ENCODE data around the gene TSPAN14.

TSPAN14 gene

DNA sequence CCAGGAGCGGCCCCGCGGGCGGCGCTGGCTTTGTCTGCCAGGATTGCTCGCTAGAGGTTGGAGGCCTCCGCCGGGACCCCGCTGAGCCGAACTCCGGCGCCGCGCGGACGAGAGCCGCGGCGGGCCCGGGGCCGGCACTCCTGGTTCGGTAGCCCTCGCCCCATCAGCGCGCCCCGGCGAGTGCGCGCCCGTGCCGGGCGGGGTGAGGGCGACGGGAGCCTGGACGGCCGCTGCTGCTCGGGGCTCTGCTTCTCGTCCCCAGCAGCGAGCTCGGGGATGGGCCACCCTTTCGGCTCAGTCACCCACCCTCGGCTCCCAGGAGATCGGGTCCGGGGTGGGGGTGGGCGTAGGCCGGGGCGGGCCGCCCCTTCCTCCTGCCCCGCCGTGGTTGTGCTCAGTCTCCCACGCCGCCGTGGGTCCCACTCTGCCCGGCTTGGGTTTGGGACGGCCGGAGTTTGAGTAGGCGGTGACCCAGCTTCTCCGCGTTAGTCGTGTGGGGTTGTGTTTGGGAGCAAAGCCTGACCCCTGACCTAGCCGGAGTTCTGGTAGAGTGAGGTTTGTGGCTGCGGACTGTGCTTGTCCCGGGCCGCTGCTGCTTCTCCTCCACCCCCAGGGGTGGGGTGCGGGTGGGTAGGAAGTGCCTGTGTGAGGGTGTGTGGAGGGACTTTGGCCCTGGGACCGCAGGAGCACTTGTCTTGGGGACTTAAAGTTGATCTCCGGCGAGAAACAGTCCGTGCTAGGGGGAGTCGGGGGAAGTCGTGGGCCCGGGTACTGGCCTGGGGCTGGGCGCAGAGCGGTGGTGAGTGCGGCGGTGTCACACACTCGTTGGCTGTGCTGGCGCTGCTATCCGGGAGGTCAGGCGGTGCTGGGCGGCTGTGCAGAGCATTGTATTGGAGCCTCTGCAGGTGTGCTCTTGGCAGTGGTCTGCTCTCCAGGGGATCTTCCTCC is 677 bp downstream of the TSPAN14 start:
- no peak for TF ChIP-seq GATA1 (IDR thresholded peaks at IDR 0.05; ENCODE audit: low read depth, low read length)
- TF ChIP-seq POLR2A (IDR thresholded peaks at IDR 0.05; ENCODE audit: low read length): no peak
- DNase-seq: peak; percentile 69 to 82

DNA sequence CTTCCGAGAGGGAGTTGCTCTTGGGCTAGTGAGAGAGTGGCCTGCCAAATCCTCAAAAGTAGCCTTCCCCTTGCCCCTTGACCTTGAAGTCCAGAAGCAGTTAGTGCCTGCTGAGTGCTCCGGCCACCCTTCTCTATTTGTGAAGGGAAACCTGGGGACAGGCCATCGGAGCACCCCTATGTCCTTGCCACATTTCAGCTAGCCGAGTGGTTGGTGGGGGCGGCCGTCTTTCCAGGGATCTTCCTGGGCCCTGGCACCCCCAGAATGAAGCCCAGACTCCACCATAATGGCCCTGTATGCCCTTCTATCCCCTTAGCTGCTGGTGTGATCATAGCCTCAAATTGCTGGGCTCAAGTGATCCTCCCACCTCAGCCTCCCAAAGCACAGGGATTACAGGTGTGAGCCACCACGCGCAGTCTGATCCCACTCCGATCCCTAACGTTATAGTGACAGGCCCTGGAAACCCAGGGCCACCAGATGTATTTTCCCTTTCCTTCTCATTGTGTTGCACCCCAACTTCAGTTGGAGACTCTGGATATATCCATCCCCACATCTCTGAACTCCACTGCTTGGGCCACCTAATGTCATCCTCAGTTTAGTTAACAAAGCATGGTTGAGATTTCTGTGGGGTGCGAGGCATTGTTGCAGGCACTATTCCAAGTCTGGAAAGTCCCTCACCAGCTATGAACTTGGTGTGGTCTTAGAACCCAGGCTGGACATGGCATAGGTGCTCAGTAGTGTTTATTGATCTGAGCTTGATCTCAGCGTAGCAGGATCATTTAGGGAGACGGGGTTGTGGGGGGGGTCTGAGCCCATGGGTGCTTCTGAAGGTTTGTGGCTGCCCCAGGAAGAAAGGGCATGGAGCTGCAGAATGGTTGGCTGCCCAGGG is 1.6 kb downstream of the TSPAN14 start:
- no peak for DNase-seq
- TF ChIP-seq POLR2A (IDR thresholded peaks at IDR 0.05; ENCODE audit: low read length) (no peak), GATA1 (IDR thresholded peaks at IDR 0.05; ENCODE audit: low read depth, low read length) (no peak)

DNA sequence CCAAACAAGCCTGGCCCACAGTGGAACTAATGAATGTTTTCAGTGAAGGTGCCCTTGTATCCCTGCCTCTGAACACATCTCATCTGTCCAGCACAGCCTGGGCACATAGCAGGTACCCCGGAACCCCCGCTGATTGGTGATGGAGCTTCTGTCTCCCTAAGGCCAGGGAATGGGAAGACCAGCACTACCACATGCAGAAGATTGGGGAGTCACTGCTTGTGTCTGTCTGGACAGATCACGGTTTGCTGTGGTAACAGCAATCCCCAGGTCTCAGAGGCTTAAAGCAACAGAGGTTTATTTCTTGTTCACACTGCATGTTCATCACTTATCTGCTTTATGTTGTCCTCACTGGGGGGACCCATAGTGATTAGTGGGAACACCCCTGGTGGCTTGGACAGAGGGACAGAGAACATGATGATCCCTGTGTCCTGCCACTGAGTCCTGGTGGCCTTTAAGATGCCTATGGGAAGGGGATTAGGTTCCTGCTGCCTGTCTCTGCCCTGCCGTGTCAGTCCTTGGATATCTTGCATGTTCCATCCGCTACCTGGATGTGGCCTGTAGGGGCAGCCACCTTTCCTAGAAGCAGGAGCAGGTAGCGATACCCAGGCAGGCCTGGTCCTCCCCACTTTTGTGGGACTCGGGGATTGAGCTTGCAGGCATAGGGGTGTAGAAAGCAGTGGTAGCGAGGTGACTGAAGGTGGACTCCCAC is 3.6 kb downstream of the TSPAN14 start:
- DNase-seq: no peak
- TF ChIP-seq GATA1 (IDR thresholded peaks at IDR 0.05; ENCODE audit: low read depth, low read length) (no peak), POLR2A (IDR thresholded peaks at IDR 0.05; ENCODE audit: low read length) (no peak)

DNA sequence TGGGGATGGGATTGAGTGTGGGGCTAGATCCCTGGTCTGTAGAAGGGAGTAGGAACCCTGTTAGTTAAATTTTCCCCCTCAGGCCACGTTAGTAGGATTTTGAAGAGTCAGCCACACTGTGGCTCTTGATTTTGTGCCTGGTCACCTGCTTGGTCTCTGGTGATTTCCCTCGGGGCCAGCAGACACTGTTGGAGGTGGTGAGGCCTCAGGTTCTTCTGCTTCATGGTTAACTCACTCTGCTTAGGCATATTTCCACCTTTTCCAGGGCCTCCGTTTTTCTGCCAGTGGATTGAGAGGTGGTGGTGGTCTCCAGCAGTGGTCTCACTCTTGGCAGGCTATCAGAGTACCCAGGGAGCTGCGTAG is 4.1 kb downstream of the TSPAN14 start:
- no peak for DNase-seq
- no peak for TF ChIP-seq GATA1 (IDR thresholded peaks at IDR 0.05; ENCODE audit: low read depth, low read length)
- TF ChIP-seq POLR2A (IDR thresholded peaks at IDR 0.05; ENCODE audit: low read length): no peak

DNA sequence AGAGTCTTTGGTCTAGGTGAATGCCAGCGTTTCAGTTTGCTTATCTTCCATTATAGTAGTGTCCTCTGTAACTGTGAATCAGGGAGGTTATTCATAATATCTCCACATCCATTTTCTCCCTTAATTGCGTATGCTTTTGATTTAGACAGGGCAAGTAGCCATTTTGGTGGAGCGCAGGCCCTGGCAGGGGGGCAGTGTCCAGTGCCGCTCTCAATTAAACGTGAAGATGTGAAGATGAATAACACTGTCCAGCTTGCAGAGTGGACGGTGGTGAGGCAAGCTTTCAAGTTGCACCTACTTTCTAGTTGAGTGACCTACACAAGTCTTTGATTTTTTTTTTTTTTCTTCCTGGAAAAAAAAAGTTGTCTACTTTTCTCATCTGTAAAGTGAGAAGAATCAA is 4.5 kb downstream of the TSPAN14 start:
- TF ChIP-seq GATA1 (IDR thresholded peaks at IDR 0.05; ENCODE audit: low read depth, low read length) (no peak), POLR2A (IDR thresholded peaks at IDR 0.05; ENCODE audit: low read length) (no peak)
- DNase-seq: no peak

DNA sequence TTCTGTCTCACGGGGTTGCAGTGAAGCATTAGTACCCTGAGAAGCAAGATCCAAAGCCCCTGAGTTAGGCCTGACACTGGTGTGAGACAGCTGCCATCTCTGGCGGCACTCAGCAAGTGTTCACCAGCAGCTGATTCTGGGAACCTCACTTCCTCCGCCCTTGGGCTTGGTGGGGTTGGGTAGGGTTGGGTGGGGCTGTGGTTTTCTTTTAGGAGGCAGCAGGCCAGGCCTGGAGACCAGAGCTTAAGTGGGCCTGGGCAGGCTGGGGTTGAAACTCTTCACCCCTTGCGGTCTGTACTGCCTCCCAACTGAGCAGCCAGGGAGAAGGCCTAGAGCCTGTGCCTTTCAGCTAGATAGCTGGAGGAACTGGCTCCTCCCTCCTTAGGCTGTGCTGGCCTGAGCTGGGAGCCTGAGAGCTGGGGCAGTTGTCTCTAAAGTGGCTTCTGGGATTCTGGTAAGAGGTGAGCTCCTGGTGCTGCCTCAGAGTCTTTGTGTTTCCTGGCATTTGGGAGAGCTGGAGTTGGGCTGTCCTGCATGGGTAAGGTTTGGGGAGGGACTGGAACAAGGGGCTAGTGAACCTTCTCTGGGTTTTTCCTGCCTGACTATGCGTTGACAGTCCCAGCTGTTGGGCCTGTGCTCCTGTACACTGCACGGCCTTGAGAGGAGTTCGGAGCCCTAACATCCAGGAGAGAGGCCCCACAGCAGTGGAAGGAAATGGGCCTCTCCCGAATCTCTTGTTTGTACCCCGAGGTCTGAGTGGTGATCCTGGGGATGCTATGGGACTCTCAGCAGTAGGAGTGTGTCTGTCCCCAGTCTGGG is 5.1 kb downstream of the TSPAN14 start:
- peak; percentile 86 to 88 for DNase-seq
- TF ChIP-seq GATA1 (IDR thresholded peaks at IDR 0.05; ENCODE audit: low read depth, low read length): no peak
- TF ChIP-seq POLR2A (IDR thresholded peaks at IDR 0.05; ENCODE audit: low read length): peak; percentile 61

DNA sequence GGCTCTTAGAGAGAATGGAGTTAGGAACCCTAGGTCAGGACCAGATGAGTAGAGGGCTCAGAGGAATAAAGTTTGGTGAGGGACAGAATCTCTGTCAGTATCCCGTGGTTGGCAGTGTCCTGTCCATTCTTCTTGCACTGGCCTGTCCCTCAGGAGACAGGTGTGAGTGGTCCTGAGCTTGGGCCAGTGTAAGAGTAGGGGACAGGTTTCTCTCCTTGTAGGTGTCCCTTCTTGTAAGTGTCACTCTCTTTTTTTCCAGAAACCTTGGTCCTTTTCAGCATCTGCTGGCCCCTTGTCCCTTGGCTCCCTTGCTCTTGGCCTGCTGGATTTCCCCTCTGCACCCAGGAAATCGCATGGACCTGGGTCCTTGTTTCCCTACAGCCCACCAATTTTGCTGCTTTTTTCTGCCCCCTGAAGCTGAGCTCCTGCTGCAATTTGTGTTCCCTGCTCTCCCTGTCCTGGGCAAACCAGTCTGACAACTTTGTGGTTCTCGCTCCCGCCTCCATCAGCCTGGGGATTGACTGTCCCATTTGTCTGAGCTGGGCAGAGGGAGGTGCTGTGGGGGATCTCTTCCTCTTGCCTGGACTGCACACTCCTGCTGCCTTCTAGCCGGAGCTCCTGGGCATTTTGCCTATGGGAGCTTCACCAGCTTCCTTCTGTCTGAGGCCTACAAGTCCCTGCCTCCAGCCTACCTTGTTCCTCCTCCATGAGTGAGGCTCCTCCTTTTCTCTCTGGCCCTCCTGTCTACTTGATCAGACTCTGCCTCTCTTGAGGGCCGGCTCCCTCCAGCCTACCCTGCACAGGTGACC is 6.5 kb downstream of the TSPAN14 start:
- TF ChIP-seq GATA1 (IDR thresholded peaks at IDR 0.05; ENCODE audit: low read depth, low read length) (no peak), POLR2A (IDR thresholded peaks at IDR 0.05; ENCODE audit: low read length) (no peak)
- no peak for DNase-seq

DNA sequence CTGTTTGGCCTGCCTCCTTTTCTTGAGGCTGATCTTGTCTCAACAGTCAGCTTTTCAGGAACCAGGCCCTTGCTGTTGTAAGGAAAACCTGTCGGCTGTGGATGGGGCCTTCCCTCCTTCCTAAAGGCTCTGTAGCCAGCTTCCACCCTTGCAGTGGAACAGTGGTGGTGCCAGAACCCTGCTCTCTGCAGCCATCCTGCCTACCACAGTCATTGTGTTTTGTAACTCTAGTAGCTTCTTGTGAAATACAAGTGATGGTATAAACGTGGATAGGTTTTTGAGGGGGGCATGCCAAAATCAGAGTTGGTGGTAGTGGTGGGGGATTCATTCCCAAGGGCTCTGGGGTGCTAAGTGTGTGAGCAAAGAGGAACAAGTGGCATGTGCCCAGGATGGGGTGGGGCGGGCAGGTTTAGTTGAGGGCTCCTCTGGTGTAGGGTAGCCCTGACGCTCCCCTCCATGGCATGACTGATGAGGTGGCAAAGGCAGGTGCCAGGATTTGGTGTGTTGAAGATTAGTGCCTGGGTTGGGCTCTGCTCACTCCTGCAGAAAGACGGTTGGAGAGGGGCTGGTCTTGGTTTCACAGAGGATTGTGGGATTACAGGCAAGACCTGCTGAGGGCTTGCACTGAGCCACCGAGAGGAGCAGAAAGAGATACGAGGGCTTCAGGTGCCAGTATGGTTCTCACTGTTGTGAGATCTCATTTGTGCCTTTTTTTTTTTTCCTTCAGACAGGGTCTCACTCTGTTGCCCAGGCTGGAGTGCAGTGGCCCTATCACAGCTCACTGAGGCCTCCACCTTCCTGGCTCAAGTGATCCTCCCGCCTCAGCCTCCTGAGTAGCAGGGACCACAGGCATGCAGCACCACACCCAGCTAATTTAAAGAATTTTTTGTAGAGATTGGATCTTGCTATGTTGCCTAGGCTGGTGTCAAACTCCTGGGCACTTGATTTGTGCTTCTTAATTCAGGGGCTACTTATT is 7.4 kb downstream of the TSPAN14 start:
- DNase-seq: no peak
- TF ChIP-seq GATA1 (IDR thresholded peaks at IDR 0.05; ENCODE audit: low read depth, low read length) (no peak), POLR2A (IDR thresholded peaks at IDR 0.05; ENCODE audit: low read length) (no peak)

DNA sequence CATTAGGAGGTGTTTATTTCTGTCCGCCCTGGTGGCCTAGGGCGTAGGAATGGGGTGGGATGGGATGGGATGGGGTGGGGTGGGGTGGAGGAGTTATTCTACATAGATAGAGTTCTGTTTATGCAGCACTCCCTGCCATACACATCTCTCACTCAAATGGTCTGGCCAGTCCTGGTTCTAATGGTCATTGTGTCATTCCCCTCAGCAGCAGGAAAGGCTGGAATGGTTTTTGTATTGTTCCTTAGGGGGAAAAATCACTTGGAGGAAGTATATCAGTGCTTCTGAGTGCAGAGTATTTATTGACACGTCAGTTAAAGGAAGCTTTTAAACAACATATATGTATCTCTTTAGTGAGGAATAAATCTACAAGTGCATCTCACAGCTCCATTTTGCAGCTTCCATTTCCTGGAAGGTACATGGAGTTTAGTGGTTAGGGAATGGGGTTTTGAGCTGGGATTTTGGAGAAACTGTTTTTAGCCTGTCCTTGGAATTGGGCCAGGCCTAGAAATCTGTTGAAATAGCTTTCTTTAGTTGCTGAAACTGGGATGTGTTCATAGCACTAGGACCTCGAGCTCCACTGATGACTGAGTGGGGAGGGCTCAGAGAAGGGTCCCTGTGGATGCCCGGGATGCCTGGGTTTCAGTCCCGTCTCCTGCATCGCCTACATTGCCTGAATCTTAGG is 8.3 kb downstream of the TSPAN14 start:
- DNase-seq: no peak

DNA sequence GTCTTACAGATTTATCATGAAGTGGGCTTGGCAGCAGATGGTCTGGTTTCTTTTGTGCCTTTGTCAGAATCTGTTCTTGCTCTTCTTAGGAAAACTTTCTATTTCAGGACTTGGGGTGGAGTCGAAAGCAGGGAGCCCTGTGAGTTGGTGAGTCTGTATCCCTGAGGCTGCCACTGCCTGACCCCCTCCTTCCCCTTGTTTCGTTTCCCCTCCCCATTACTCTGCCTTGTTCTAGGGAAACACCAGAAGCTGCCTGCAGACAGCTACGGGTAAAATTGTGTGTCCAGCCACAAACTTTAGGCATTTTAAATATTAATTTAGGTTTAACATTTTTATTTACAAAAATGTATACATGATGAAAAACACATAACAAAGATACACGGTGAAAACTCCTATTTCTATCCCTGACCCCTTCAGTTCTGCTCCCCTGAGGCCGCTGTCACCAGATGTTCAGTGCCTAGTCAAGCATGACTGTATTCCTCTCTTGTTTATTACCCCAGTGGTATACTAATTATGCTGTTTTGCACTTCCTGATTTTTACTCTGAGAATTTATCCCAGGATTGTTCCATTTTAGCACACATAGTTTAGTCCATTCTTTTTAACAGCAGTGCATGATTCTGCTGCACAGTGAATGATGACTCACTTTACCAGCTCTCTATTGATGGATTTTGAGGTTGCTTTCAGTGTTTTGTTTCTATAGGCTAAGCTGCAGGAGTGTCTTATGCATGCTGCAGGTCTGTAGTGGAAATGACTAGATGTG is 9.1 kb downstream of the TSPAN14 start:
- DNase-seq: no peak
- TF ChIP-seq POLR2A (IDR thresholded peaks at IDR 0.05; ENCODE audit: low read length): no peak
- no peak for TF ChIP-seq GATA1 (IDR thresholded peaks at IDR 0.05; ENCODE audit: low read depth, low read length)

More for the DNA sequence above, 8.3 kb downstream of the TSPAN14 start:
- TF ChIP-seq GATA1 (IDR thresholded peaks at IDR 0.05; ENCODE audit: low read depth, low read length): no peak
- TF ChIP-seq POLR2A (IDR thresholded peaks at IDR 0.05; ENCODE audit: low read length): no peak
